Activated naive CD8-positive, alpha-beta T cell treated with anti-CD3 and anti-CD28 coated beads, Interleukin-2, amount 50 U/mL, for 24 hours (primary cell): ENCODE data around the gene GUCY2F.

ENCODE experiments used
- ATAC-seq: fragments of 150-1000 bp; cut with Tn5 transposase; one replicate; pipeline ENCODE4 v1.10.0; 2021
- DNase-seq: peaks from one replicate; pipeline ENCODE4 v3.0.0; 2021
- H3K27ac Mint-ChIP-seq: one replicate; pipeline ENCODE4 v1.8.0; 2021; ENCODE audit warnings: mild to moderate bottlenecking, mixed read lengths
- H3K27me3 Mint-ChIP-seq: one replicate; pipeline ENCODE4 v1.8.0; 2021; ENCODE audit warnings: mixed read lengths
- H3K36me3 Mint-ChIP-seq: one replicate; pipeline ENCODE4 v1.8.0; 2021; ENCODE audit warnings: low read depth, mixed read lengths
- H3K4me1 Mint-ChIP-seq: one replicate; pipeline ENCODE4 v1.8.0; 2021; ENCODE audit warnings: mixed read lengths
- H3K4me3 Mint-ChIP-seq: one replicate; pipeline ENCODE4 v1.8.0; 2021; ENCODE audit warnings: mild to moderate bottlenecking, moderate library complexity, mixed read lengths
- H3K9me3 Mint-ChIP-seq: one replicate; pipeline ENCODE4 v1.8.0; 2021; ENCODE audit warnings: mixed read lengths

Gene GUCY2F

GRCh38 chrX:109481986-109482385 lies at the start of gene GUCY2F:
Gene GUCY2F (minus strand): TSS chrX:109482086. CDS start chrX:109475936, 6,150 bp downstream.
- Mint-ChIP-seq H3K36me3 (no peaks in the 10 kb centered on the region), H3K27ac (no peak within 1 kb of the TSS), H3K9me3 (no peaks in the 10 kb centered on the region), H3K4me3 (no peak within 1 kb of the TSS), H3K27me3 (no peaks in the 10 kb centered on the region), H3K4me1 (no peaks in the 10 kb centered on the region)
- DNase-seq (no peak), ATAC-seq (no peak)

- DNase-seq (no peak), ATAC-seq (no peak)
- H3K9me3 Mint-ChIP-seq: no peaks in the 10 kb centered on the region
- peaks cover 5% of the 10 kb centered on the region for H3K27me3 Mint-ChIP-seq
- H3K4me3 Mint-ChIP-seq: no peak overlapping the region
- H3K36me3 Mint-ChIP-seq: no peaks in the 10 kb centered on the region
- no peaks in the 10 kb centered on the region for H3K4me1 Mint-ChIP-seq
- H3K27ac Mint-ChIP-seq: no peak overlapping the region
These were observed 37.1 kb upstream of the GUCY2F start for GRCh38 chrX:109519001-109519400.

GRCh38 chrX:109511113-109511512 lies 29.2 kb upstream of the GUCY2F start:
- H3K36me3 Mint-ChIP-seq: no peaks in the 10 kb centered on the region
- no peak for DNase-seq
- H3K9me3 Mint-ChIP-seq: no peaks in the 10 kb centered on the region
- H3K27ac Mint-ChIP-seq: no peak overlapping the region
- no peak for ATAC-seq
- H3K27me3 Mint-ChIP-seq: peaks cover 16% of the 10 kb centered on the region
- H3K4me1 Mint-ChIP-seq: no peaks in the 10 kb centered on the region
- H3K4me3 Mint-ChIP-seq: no peak overlapping the region

- Mint-ChIP-seq H3K36me3 (no peaks in the 10 kb centered on the region), H3K4me1 (no peaks in the 10 kb centered on the region), H3K9me3 (no peaks in the 10 kb centered on the region), H3K27ac (no peak overlapping the region), H3K27me3 (peaks cover 16% of the 10 kb centered on the region), H3K4me3 (no peak overlapping the region)
- ATAC-seq (no peak), DNase-seq (no peak)
These were observed 27.0 kb upstream of the GUCY2F start for GRCh38 chrX:109508915-109509314.

GRCh38 chrX:109501176-109501575 lies 19.3 kb upstream of the GUCY2F start:
- no peaks in the 10 kb centered on the region for H3K27me3 Mint-ChIP-seq
- ATAC-seq (no peak), DNase-seq (no peak)
- no peaks in the 10 kb centered on the region for H3K4me1 Mint-ChIP-seq
- no peak overlapping the region for H3K4me3 Mint-ChIP-seq
- H3K27ac Mint-ChIP-seq: no peak overlapping the region
- H3K36me3 Mint-ChIP-seq: no peaks in the 10 kb centered on the region
- no peaks in the 10 kb centered on the region for H3K9me3 Mint-ChIP-seq

GRCh38 chrX:109498434-109498833 lies 16.5 kb upstream of the GUCY2F start:
- DNase-seq (no peak), ATAC-seq (no peak)
- H3K27ac Mint-ChIP-seq: no peak overlapping the region
- no peaks in the 10 kb centered on the region for H3K36me3 Mint-ChIP-seq
- H3K27me3 Mint-ChIP-seq: peaks cover 2% of the 10 kb centered on the region
- no peak overlapping the region for H3K4me3 Mint-ChIP-seq
- H3K9me3 Mint-ChIP-seq: no peaks in the 10 kb centered on the region
- no peaks in the 10 kb centered on the region for H3K4me1 Mint-ChIP-seq

GRCh38 chrX:109489174-109489573 lies 7.3 kb upstream of the GUCY2F start:
- no peaks in the 10 kb centered on the region for H3K9me3 Mint-ChIP-seq
- DNase-seq (no peak), ATAC-seq (no peak)
- H3K27ac Mint-ChIP-seq: no peak overlapping the region
- H3K4me1 Mint-ChIP-seq: no peaks in the 10 kb centered on the region
- no peaks in the 10 kb centered on the region for H3K27me3 Mint-ChIP-seq
- H3K4me3 Mint-ChIP-seq: no peak overlapping the region
- H3K36me3 Mint-ChIP-seq: no peaks in the 10 kb centered on the region

GRCh38 chrX:109487640-109488039 lies 5.8 kb upstream of the GUCY2F start:
- DNase-seq (no peak), ATAC-seq (no peak)
- Mint-ChIP-seq H3K36me3 (no peaks in the 10 kb centered on the region), H3K27me3 (no peaks in the 10 kb centered on the region), H3K27ac (no peak overlapping the region), H3K4me3 (no peak overlapping the region), H3K4me1 (no peaks in the 10 kb centered on the region), H3K9me3 (no peaks in the 10 kb centered on the region)

- H3K27ac Mint-ChIP-seq: no peak overlapping the region
These were observed 3.8 kb upstream of the GUCY2F start for GRCh38 chrX:109485470-109486340.

GRCh38 chrX:109484886-109485285 lies 3.0 kb upstream of the GUCY2F start:
- no peaks in the 10 kb centered on the region for H3K4me1 Mint-ChIP-seq
- H3K36me3 Mint-ChIP-seq: no peaks in the 10 kb centered on the region
- no peak overlapping the region for H3K4me3 Mint-ChIP-seq
- no peak overlapping the region for H3K27ac Mint-ChIP-seq
- no peaks in the 10 kb centered on the region for H3K27me3 Mint-ChIP-seq
- DNase-seq (no peak), ATAC-seq (no peak)
- no peaks in the 10 kb centered on the region for H3K9me3 Mint-ChIP-seq

More at GRCh38 chrX:109485470-109486340, 3.8 kb upstream of the GUCY2F start:
- no peaks in the 10 kb centered on the region for H3K9me3 Mint-ChIP-seq
- no peaks in the 10 kb centered on the region for H3K27me3 Mint-ChIP-seq
- peak; percentile 31 for DNase-seq
- H3K4me3 Mint-ChIP-seq: no peak overlapping the region
- H3K36me3 Mint-ChIP-seq: no peaks in the 10 kb centered on the region
- ATAC-seq: no peak
- H3K4me1 Mint-ChIP-seq: no peaks in the 10 kb centered on the region

GRCh38 chrX:109475174-109475891 lies 6.6 kb downstream of the GUCY2F start:
- H3K4me1 Mint-ChIP-seq: peaks cover 8% of the 10 kb centered on the region
- no peak for ATAC-seq

GRCh38 chrX:109472939-109473735 lies 8.7 kb downstream of the GUCY2F start:
- Mint-ChIP-seq H3K36me3 (no peaks in the 10 kb centered on the region), H3K9me3 (no peaks in the 10 kb centered on the region), H3K27ac (peak overlapping the region; percentile 36), H3K4me3 (no peak overlapping the region), H3K4me1 (peaks cover 8% of the 10 kb centered on the region), H3K27me3 (no peaks in the 10 kb centered on the region)
- ATAC-seq (peak; percentile 91), DNase-seq (peak; percentile 23)

More at GRCh38 chrX:109475174-109475891, 6.6 kb downstream of the GUCY2F start:
- Mint-ChIP-seq H3K9me3 (no peaks in the 10 kb centered on the region), H3K27ac (no peak overlapping the region), H3K27me3 (no peaks in the 10 kb centered on the region), H3K4me3 (no peak overlapping the region), H3K36me3 (no peaks in the 10 kb centered on the region)
- peak; percentile 5 for DNase-seq

- Mint-ChIP-seq H3K9me3 (no peaks in the 10 kb centered on the region), H3K4me3 (no peak overlapping the region), H3K4me1 (no peaks in the 10 kb centered on the region), H3K27ac (no peak overlapping the region), H3K36me3 (no peaks in the 10 kb centered on the region), H3K27me3 (peaks cover 2% of the 10 kb centered on the region)
- ATAC-seq (no peak), DNase-seq (no peak)
These were observed 17.7 kb downstream of the GUCY2F start for GRCh38 chrX:109464231-109464630.

- no peaks in the 10 kb centered on the region for H3K9me3 Mint-ChIP-seq
- ATAC-seq: no peak
- H3K36me3 Mint-ChIP-seq: no peaks in the 10 kb centered on the region
- no peak overlapping the region for H3K27ac Mint-ChIP-seq
- DNase-seq: no peak
- H3K27me3 Mint-ChIP-seq: peaks cover 2% of the 10 kb centered on the region
- no peak overlapping the region for H3K4me3 Mint-ChIP-seq
- no peaks in the 10 kb centered on the region for H3K4me1 Mint-ChIP-seq
These were observed 18.1 kb downstream of the GUCY2F start for GRCh38 chrX:109463784-109464183.
